ENCODE results near the gene TMUB2.
"Not testable (repeated sequence)": the region's sequence is repeated elsewhere in the genome, so short reads cannot be mapped to it uniquely, and the experiment has no call there.

The TMUB2 gene

GRCh38 chr17:44219616-44220212 lies 32.9 kb downstream of the TMUB2 start, which contains the start of gene UBTF:
UBTF (minus strand) TSS chr17:44219675; CDS start chr17:44218229, 1,446 bp downstream.
- no peak for DNase-seq

DNA sequence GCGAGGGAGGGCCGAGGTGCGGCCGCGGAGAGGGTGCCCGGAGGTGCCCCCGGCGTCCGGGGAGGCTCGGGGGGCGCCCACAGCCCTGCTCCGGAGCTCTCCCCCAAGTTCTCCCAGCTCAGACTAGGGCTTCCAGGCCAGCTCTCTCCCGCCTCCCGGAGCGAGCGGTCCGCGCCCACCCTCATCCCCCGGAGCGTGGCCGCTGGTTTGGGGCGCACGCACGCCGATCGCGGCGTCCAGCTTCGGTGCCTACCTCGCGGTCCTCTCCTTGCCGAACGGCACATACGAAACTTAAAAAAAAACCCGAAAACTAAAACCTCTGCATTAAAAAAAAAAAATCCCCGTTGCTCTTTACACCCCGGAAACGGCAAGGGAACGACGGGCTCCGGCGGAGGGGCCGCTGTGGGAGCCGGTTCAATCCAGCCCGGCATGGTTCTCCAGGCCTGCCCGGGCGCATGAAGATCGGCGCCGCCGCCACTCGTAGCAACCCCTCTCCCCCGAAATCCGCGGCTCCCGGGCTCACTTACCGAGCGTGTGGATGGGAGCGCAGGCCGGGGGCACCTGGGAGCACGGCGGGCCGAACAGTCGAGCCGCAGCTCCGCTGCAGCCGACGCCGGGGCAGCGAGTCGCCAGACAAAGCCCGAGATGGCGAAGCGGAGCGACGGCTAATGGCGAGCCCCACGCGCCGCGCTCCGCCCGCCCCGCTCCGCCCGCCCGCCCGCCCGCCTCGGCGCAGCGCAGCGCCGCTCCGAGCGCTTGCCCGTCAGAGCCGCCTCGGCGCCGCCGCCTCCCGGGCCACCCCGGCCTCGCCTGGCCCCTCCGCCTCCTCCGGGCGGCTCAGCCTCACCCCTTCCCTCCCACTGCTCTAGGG lies 33.7 kb downstream of the TMUB2 start:
- DNase-seq = no peak

- peak; percentile 23 for DNase-seq
Measured at GRCh38 chr17:44221084-44221861, 34.5 kb downstream of the TMUB2 start.

GRCh38 chr17:44221862-44222111 lies 35.0 kb downstream of the TMUB2 start:
- no peak for DNase-seq

DNA sequence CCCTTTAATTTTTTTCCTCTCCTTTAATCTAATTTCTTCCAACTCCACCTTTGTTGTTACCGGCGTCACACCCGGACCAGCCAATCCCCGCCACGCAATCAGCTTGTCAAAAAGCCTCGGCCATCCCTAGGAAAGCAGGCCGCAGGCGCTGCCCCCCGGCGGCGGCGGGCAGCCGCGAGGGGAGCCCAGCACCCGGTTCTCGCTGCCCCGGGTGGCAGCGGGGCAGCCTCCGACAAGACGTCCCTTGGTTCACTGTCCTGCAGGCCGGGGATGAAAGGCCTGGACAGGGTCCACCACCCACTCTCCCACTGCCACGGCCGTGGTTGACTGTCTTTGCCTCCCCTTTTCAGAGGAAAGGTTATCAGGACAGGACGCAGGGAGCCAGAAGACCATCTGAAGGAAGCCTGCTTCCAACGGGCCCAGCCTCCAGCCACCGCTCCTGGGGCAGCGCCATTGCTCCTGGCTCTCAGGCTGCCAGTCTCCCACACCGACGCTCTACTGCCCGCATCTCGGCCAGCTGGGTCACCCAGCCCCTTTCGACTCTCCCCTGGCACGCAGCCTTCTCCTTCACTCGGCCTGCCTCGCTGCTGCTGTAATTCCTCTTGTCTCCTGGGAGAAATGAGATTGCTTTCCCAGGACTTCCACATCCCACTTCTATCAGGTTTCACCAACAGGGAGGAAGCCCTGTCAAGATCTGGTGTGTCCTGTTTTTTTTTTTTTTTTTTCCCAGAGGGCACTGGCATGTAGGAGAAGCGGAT lies 35.5 kb downstream of the TMUB2 start:
- DNase-seq = no peak

- DNase-seq = no peak
Measured at GRCh38 chr17:44223541-44224071, 36.8 kb downstream of the TMUB2 start.

DNA sequence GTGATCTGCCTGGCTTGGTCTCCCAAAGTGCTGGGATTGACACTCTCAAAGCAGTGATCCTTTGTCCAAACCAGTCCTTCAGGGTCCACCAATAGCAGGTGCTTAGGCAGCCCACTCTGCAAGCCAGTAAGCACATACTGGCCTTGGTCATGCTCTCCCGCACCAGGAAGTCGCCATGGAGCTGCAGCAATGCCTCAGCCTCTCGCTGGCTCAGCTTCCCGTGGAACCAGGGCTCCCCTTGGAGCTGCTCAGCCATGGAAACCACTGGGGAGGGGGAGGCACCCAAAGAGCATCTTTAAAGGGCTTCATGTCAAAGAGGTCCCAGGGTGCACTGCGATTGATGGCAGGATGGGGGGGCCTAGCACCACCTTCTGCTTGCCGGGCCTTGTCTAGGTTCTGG lies 42.3 kb downstream of the TMUB2 start:
- no peak for DNase-seq

DNA sequence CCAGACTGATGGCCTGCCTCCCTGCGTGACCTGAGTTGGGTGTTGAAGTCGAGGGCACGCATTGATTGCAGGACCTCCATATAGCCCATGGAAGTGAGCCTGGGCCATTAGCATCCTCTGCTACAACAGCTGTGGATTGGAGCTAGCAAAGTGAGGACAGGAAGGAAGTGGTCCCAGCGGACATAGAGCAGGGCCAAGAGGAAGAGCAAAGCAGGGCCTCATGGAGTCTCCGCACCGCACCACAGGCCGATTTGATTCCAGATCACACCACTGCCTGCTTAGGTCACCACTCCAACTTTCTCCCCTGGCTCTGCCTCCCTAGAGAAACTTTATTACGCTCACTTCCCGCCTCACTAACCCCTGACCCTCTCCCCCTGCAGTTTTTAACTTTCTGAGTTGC lies 43.4 kb downstream of the TMUB2 start:
- no peak for DNase-seq

DNA sequence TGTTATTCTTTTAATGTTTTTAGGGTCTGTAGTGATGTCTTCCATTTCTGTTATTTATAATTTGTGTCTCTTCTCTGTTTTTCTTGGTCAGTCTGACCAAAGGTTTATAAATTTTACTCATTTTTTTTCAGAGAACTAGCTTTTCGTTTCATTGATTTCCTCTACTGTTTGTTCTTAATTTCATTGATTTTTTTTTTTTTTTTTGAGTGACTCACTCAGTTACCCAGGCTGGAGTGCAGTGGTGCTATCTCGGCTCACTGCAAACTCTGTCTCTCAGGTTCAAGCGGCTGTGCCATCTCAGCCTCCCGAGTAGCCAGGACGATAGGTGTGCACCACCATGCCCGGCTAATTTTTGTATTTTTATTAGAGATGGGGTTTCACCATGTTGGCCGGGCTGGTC lies 45.3 kb downstream of the TMUB2 start:
- DNase-seq = no peak

DNA sequence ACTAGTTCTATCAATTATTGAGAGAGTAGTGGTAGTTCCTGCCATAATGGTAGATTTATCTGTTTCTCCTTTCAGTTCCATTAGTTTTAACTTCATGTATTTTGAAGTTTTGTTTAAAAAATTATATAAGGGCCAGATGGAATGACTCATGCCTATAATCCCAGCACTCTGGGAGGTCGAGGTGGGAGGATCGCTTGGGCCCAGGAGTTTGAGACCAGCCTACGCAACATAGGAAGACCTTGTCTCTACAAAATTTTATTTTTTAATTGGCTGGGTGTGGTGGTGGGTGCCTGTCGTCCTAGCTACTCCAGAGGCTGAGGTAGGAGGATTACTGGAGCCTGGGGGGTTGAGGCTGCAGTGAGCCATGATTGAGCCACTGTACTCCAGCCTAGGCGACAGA lies 46.8 kb downstream of the TMUB2 start:
- no peak for DNase-seq

DNA sequence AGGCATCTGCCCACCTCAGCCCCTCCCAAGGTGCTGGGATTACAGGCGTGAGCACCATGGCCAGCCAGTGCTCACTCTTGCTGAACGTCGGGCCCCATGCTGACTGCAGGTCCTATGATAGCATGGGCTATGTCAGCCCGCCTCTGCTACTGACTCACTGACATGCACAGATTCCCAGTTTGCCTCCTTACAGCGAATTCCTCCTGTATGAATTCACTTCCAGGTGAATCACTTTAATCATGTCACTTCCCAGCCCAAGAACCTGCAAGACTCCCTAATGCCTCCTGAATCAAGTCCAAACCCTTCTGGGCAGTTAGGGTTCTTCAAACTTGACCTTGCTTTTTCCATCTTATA lies 48.8 kb downstream of the TMUB2 start:
- no peak for DNase-seq

DNA sequence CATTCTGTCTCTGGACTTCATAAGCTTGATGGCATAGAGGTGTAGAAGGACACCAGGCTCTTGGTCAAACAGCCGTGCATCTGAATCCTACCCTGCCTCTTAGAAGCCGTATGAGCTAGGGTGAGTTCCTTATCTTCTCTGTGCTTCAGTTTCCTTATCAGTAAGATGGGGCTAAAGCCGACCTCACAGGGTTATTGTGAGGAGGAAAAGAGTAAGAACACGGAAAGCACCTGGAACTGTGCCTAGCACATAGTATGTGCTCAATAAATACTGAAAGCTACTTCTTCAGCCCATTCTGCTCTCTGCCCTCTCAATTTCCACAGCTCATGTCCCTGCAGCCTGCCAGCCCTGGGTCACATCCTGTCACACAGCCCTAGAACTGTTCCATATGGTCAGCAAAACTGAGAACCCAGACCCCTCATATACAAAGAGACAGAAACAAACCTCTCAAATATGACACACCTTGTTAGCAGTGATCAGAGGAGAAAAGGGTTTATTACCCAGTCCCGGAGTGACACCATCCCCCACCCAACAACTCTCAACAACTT lies 49.7 kb downstream of the TMUB2 start:
- DNase-seq = no peak

DNA sequence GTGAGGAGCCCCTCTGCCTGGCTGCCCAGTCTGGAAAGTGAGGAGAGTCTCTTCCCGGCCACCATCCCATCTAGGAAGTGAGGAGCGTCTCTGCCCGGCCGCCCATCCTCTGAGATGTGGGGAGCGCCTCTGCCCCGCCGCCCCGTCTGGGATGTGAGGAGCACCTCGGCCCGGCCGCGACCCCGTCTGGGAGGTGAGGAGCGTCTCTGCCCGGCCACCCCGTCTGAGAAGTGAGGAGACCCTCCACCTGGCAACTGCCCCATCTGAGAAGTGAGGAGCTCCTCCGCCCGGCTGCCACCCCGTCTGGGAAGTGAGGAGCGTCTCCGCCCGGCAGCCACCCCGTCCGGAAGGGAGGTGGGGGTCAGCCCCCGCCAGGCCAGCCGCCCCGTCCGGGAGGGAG lies 51.1 kb downstream of the TMUB2 start:
- not testable (repeated sequence) for DNase-seq

- DNase-seq = no peak
Measured at GRCh38 chr17:44241106-44241624, 54.4 kb downstream of the TMUB2 start.
